Body of pancreas (tissue), 4 donors: ENCODE measurements around the gene P2RX7.

Experiments
- POLR2A ChIP-seq, 3 donors: fragments of 450-650 bp; IDR thresholded peaks; one replicate each; pipeline ENCODE4 v1.6.1; 2016; ENCODE audit warnings: antibody characterized with exemption in 3 of 3, mild to moderate bottlenecking in 2 of 3
- TF ChIP-seq, protein P1 (sequence below), 7 experiments: fragments of 450-650 bp in 4 of 7; fragments of 200-600 bp in 3 of 7; sonication (generic) in 3 of 7; IDR thresholded peaks; one replicate each; pipeline ENCODE4 v1.5.1; 2016 to 2019; ENCODE audit warnings: antibody characterized with exemption in 7 of 7

- TF ChIP-seq, protein P1, sequence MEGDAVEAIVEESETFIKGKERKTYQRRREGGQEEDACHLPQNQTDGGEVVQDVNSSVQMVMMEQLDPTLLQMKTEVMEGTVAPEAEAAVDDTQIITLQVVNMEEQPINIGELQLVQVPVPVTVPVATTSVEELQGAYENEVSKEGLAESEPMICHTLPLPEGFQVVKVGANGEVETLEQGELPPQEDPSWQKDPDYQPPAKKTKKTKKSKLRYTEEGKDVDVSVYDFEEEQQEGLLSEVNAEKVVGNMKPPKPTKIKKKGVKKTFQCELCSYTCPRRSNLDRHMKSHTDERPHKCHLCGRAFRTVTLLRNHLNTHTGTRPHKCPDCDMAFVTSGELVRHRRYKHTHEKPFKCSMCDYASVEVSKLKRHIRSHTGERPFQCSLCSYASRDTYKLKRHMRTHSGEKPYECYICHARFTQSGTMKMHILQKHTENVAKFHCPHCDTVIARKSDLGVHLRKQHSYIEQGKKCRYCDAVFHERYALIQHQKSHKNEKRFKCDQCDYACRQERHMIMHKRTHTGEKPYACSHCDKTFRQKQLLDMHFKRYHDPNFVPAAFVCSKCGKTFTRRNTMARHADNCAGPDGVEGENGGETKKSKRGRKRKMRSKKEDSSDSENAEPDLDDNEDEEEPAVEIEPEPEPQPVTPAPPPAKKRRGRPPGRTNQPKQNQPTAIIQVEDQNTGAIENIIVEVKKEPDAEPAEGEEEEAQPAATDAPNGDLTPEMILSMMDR (IDR thresholded peaks at IDR 0.05), result no peak
- no peak for TF ChIP-seq POLR2A (IDR thresholded peaks at IDR 0.05)
Measured at GRCh38 chr12:121114019-121114639, 18.5 kb upstream of the P2RX7 start.
